Natural killer cell (primary cell): Measurements from ENCODE around the gene LIME1. TPM values are rescaled to one million over a fixed set of nuclear protein-coding genes. Genes with fewer than 3 reads are reported as not detected.

Experiments
- ATAC-seq, 3 donors: fragments of 150-1000 bp in 2 of 3; fragments of 200-7000 bp in 1 of 3; cut with Tn5 transposase; 1 replicate in 1 of 3; 2 replicates in 2 of 3; pipeline ENCODE4 v1.10.0; 2021; ENCODE audit warnings: mild to moderate bottlenecking in 2 of 3, moderate library complexity in 2 of 3
- DNase-seq, 2 donors: peaks; one replicate each; pipeline versions ENCODE4 v3.0.0 to v3.0.0-alpha.2; 2013 to 2021; ENCODE audit warnings: mixed read lengths in 1 of 2
- H3K27ac ChIP-seq: one replicate; pipeline ENCODE4 v1.5.1; 2013; ENCODE audit warnings: mild to moderate bottlenecking, low read length
- H3K27me3 ChIP-seq: one replicate; pipeline ENCODE4 v1.6.1; 2013; ENCODE audit warnings: low read length; ENCODE audit not compliant: control insufficient read depth, insufficient read depth
- H3K36me3 ChIP-seq: one replicate; pipeline ENCODE4 v1.6.1; 2013; ENCODE audit warnings: low read length; ENCODE audit not compliant: control insufficient read depth, insufficient read depth
- H3K4me1 ChIP-seq: one replicate; pipeline ENCODE4 v1.6.1; 2013; ENCODE audit warnings: low read length; ENCODE audit not compliant: control insufficient read depth, insufficient read depth
- H3K4me3 ChIP-seq: one replicate; pipeline ENCODE4 v1.5.1; 2013; ENCODE audit warnings: low read length
- H3K9me3 ChIP-seq: one replicate; pipeline ENCODE4 v1.6.1; 2013; ENCODE audit warnings: low read length; ENCODE audit not compliant: control insufficient read depth, insufficient read depth
- H3K27ac Mint-ChIP-seq, 2 donors: one replicate each; pipeline ENCODE4 v1.8.0; 2022; ENCODE audit warnings: mild to moderate bottlenecking in 2 of 2, mixed read lengths in 2 of 2, moderate library complexity in 1 of 2
- H3K27me3 Mint-ChIP-seq, 2 donors: one replicate each; pipeline ENCODE4 v1.8.0; 2022; ENCODE audit warnings: low read depth in 2 of 2, mixed read lengths in 2 of 2
- H3K36me3 Mint-ChIP-seq: one replicate; pipeline ENCODE4 v1.8.0; 2022; ENCODE audit warnings: mixed read lengths
- H3K4me1 Mint-ChIP-seq, 2 donors: one replicate each; pipeline ENCODE4 v1.8.0; 2022; ENCODE audit warnings: mixed read lengths in 2 of 2
- H3K4me3 Mint-ChIP-seq: one replicate; pipeline ENCODE4 v1.8.0; 2022; ENCODE audit warnings: mild to moderate bottlenecking, moderate library complexity, mixed read lengths
- H3K9me3 Mint-ChIP-seq, 2 donors: one replicate each; pipeline ENCODE4 v1.8.0; 2022; ENCODE audit warnings: mixed read lengths in 2 of 2
- CTCF ChIP-seq: fragments of 200-600 bp; IDR thresholded peaks from one replicate; pipeline ENCODE4 v1.8.0; 2022; ENCODE audit warnings: antibody characterized with exemption
- WGBS: methylation state at CpG from one replicate; pipeline ENCODE4 v1.1.7; 2013; ENCODE audit warnings: missing lambda C conversion rate; ENCODE audit not compliant: insufficient coverage; 5-methylcytosine and 5-hydroxymethylcytosine counted together
- intact Hi-C: fragments of 100-400 bp; cut with micrococcal nuclease; formaldehyde crosslinking; loops from one replicate; pipeline ENCODE4 v1.14.2; 2022
- total RNA-seq, 4 donors: library from RNA; stranded (reverse); fragments of 120-200 nt in 1 of 4; gene quantifications; one replicate each; pipeline versions ENCODE4 v1.2.3 to v1.2.4, GENCODE V29; 2013 to 2022

Gene LIME1
- total RNA-seq, 3 donors from 2014 or later (not counting 1 experiment from before 2014, with no cell fraction given) = 86.5 to 94.4 (median 91.7) TPM

- Histone ChIP-seq H3K9me3 (no peaks in the 10 kb centered on the region), H3K27ac (no peak overlapping the region), H3K36me3 (no peaks in the 10 kb centered on the region), H3K27me3 (no peaks in the 10 kb centered on the region), H3K4me3 (no peak overlapping the region), H3K4me1 (peaks cover 31% of the 10 kb centered on the region)
- Mint-ChIP-seq H3K36me3 (no peaks in the 10 kb centered on the region), H3K27me3 (no peaks in the 10 kb centered on the region), H3K4me3 (no peak overlapping the region), H3K9me3 (no peaks in the 10 kb centered on the region), H3K27ac (no peak overlapping the region), H3K4me1 (peaks cover 0 to 14% of the 10 kb centered on the region in 2 donors)
- no peak for ATAC-seq
- intact Hi-C loops = no loop called here
- 96% methylated on average over 44 of the region's 44 CpGs for WGBS
- DNase-seq = no peak
- no peak for TF ChIP-seq CTCF
These were observed 47.1 kb upstream of the LIME1 start for GRCh38 chr20:63689046-63690002.

GRCh38 chr20:63690003-63690897 lies 46.2 kb upstream of the LIME1 start:
- peaks cover 5% of the 10 kb centered on the region for H3K36me3 ChIP-seq
- H3K9me3 ChIP-seq = no peaks in the 10 kb centered on the region
- Mint-ChIP-seq H3K9me3 (no peaks in the 10 kb centered on the region), H3K36me3 (no peaks in the 10 kb centered on the region), H3K27me3 (no peaks in the 10 kb centered on the region), H3K27ac (no peak overlapping the region), H3K4me1 (peaks cover 0 to 14% of the 10 kb centered on the region in 2 donors), H3K4me3 (no peak overlapping the region)
- no peak for DNase-seq
- peaks cover 35% of the 10 kb centered on the region for H3K4me1 ChIP-seq
- no peak for ATAC-seq
- intact Hi-C loops = no loop called here
- 92% methylated on average over 40 of the region's 40 CpGs for WGBS
- no peaks in the 10 kb centered on the region for H3K27me3 ChIP-seq
- no peak overlapping the region for H3K27ac ChIP-seq
- no peak for TF ChIP-seq CTCF
- H3K4me3 ChIP-seq = no peak overlapping the region

DNA sequence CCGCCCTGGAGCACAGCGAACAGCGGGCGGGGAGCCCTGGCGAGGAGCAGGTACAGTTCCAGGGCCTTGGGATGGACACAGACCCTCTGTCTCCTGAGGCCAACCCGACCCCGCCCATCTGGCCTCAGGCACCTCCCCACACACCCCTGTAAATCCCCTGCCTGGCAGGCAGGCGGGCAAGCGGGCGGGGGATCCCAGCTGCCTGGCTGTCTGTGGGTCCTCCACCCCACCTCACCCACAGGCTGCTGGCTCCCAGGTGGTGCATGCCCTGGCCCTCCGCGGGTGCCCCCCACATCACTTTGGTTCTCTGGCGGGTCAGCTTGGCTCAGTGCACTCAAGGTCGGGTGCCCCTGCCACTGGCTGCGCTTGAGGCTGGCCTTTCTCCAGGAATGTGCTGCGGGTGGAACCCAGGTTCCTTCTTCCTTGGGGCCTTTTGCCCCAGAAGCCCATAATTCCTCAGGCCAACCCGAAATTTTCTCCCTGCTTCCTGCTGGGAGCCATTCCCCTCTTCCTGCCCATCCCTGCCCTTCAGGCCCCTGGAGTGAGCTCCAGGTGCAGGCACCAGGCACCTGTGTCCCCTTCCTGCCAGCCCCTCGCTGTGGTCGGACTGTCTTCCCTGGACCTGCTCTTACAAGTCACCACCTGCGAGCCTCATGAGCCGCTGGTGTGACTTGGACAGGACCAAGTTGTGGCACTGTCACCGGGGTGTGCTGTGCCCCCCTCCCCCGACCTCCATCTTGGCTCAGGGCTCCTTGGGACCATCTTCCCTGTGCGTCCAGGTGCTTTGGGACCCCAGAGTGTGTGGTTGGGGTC lies 45.4 kb upstream of the LIME1 start:
- Mint-ChIP-seq H3K36me3 (no peaks in the 10 kb centered on the region), H3K9me3 (no peaks in the 10 kb centered on the region), H3K4me1 (peaks cover 0 to 15% of the 10 kb centered on the region in 2 donors), H3K4me3 (no peak overlapping the region), H3K27ac (no peak overlapping the region), H3K27me3 (no peaks in the 10 kb centered on the region)
- 87% methylated on average over 24 of the region's 24 CpGs for WGBS
- Histone ChIP-seq H3K9me3 (no peaks in the 10 kb centered on the region), H3K36me3 (peaks cover 5% of the 10 kb centered on the region), H3K27me3 (no peaks in the 10 kb centered on the region), H3K27ac (no peak overlapping the region), H3K4me3 (no peak overlapping the region), H3K4me1 (peaks cover 34% of the 10 kb centered on the region)
- intact Hi-C loops = no loop called here
- DNase-seq (no peak), ATAC-seq (no peak)
- TF ChIP-seq CTCF = no peak
